K562 (cell line): ENCODE results near the gene GABRR3.

Experiments used
- ELF4 ChIP-seq: fragments of 450-650 bp; formaldehyde crosslinking; IDR thresholded peaks from 2 replicates; pipeline ENCODE4 v1.4.0; 2022; ENCODE audit warnings: missing genetic modification characterization
- EZH2 ChIP-seq: IDR thresholded peaks from 2 replicates; pipeline ENCODE4 v1.6.1; 2012; ENCODE audit warnings: low read depth, mild to moderate bottlenecking, inconsistent platforms, low read length, borderline replicate concordance
- MYNN ChIP-seq, 2 experiments: sonication (generic); formaldehyde crosslinking in 1 of 2; IDR thresholded peaks; 2 replicates each; pipeline versions ENCODE4 v1.5.0 to v1.6.1; 2016 to 2020; ENCODE audit warnings: antibody characterized with exemption in 1 of 2, missing genetic modification reagents in 1 of 2
- TF ChIP-seq, protein P1 (sequence below), 3 experiments: IDR thresholded peaks in 2 of 3; conservative IDR thresholded peaks in 1 of 3; 2 replicates each; pipeline ENCODE4 v1.5.1; 2011 to 2012; ENCODE audit warnings: low read length in 3 of 3, mild to moderate bottlenecking in 3 of 3, control low read depth in 2 of 3, improper control_type of control experiment in 1 of 3, inconsistent platforms in 1 of 3, low read depth in 1 of 3, mixed read lengths in 1 of 3, moderate library complexity in 1 of 3; ENCODE audit not compliant: insufficient read depth in 2 of 3
- TF ChIP-seq, protein P2 (sequence below): sonication (generic); formaldehyde crosslinking; IDR thresholded peaks from 2 replicates; pipeline ENCODE4 v1.8.0; 2022; ENCODE audit warnings: mild to moderate bottlenecking, low read depth, missing genetic modification reagents
- TF ChIP-seq, protein P3 (sequence below), 2 experiments: fragments of 450-650 bp in 1 of 2; sonication (generic) in 1 of 2; formaldehyde crosslinking in 1 of 2; IDR thresholded peaks; 2 replicates each; pipeline versions ENCODE4 v1.7.1 to v1.9.0; 2016 to 2022; ENCODE audit warnings: inconsistent platforms in 1 of 2, mild to moderate bottlenecking in 1 of 2, missing genetic modification reagents in 1 of 2

DNA sequence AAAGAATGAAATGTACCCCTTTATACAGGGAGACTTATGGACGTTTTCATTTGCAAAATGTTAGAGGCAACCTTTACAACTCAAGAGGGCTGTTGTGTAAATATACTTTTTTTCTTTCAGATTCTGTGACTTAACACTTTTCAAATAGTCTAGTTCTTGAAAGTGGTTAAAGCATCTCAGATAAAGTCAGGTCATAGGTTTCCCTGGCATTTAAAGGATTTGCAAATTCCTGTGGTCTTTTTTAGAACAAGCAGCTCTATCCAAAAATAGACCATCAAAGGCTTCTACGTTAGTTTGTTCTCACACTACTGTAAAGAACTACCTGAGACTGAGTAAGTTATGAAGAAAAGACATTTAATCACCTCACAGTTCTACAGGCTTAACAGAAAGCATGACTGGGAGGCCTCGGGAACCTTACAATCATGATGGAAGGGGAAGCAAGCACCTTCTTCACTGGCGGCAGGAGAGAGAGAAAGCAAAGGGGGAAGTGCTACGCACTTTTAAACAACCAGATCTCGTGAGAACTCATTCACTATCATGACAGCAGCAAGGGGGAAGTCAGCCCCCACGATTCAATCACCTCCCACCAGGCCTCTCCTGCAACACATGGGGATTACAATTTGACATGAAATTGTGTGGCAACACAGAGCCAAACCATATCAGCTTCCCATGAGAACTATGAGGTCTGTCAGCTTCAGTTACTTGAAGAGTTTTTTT, 23.3 kb upstream of the GABRR3 start:
- TF ChIP-seq EZH2 (no peak), ELF4 (CRISPR knock-in tag) (no peak), MYNN (IDR thresholded peaks at IDR 0.05) (no peak), MYNN (CRISPR knock-in tag; IDR thresholded peaks at IDR 0.05) (no peak)
- TF ChIP-seq, protein P1, sequence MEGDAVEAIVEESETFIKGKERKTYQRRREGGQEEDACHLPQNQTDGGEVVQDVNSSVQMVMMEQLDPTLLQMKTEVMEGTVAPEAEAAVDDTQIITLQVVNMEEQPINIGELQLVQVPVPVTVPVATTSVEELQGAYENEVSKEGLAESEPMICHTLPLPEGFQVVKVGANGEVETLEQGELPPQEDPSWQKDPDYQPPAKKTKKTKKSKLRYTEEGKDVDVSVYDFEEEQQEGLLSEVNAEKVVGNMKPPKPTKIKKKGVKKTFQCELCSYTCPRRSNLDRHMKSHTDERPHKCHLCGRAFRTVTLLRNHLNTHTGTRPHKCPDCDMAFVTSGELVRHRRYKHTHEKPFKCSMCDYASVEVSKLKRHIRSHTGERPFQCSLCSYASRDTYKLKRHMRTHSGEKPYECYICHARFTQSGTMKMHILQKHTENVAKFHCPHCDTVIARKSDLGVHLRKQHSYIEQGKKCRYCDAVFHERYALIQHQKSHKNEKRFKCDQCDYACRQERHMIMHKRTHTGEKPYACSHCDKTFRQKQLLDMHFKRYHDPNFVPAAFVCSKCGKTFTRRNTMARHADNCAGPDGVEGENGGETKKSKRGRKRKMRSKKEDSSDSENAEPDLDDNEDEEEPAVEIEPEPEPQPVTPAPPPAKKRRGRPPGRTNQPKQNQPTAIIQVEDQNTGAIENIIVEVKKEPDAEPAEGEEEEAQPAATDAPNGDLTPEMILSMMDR (IDR thresholded peaks at IDR 0.05 in 2 of 3, conservative IDR thresholded peaks at IDR 0.05 in 1 of 3; ENCODE audit: insufficient read depth in 2 of 3, low read depth in 1 of 3, low read length in 3 of 3) = no peak
- TF ChIP-seq, protein P2, sequence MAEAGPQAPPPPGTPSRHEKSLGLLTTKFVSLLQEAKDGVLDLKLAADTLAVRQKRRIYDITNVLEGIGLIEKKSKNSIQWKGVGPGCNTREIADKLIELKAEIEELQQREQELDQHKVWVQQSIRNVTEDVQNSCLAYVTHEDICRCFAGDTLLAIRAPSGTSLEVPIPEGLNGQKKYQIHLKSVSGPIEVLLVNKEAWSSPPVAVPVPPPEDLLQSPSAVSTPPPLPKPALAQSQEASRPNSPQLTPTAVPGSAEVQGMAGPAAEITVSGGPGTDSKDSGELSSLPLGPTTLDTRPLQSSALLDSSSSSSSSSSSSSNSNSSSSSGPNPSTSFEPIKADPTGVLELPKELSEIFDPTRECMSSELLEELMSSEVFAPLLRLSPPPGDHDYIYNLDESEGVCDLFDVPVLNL (CRISPR knock-in tag) = no peak
- TF ChIP-seq, protein P3, sequence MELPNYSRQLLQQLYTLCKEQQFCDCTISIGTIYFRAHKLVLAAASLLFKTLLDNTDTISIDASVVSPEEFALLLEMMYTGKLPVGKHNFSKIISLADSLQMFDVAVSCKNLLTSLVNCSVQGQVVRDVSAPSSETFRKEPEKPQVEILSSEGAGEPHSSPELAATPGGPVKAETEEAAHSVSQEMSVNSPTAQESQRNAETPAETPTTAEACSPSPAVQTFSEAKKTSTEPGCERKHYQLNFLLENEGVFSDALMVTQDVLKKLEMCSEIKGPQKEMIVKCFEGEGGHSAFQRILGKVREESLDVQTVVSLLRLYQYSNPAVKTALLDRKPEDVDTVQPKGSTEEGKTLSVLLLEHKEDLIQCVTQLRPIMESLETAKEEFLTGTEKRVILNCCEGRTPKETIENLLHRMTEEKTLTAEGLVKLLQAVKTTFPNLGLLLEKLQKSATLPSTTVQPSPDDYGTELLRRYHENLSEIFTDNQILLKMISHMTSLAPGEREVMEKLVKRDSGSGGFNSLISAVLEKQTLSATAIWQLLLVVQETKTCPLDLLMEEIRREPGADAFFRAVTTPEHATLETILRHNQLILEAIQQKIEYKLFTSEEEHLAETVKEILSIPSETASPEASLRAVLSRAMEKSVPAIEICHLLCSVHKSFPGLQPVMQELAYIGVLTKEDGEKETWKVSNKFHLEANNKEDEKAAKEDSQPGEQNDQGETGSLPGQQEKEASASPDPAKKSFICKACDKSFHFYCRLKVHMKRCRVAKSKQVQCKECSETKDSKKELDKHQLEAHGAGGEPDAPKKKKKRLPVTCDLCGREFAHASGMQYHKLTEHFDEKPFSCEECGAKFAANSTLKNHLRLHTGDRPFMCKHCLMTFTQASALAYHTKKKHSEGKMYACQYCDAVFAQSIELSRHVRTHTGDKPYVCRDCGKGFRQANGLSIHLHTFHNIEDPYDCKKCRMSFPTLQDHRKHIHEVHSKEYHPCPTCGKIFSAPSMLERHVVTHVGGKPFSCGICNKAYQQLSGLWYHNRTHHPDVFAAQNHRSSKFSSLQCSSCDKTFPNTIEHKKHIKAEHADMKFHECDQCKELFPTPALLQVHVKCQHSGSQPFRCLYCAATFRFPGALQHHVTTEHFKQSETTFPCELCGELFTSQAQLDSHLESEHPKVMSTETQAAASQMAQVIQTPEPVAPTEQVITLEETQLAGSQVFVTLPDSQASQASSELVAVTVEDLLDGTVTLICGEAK (IDR thresholded peaks at IDR 0.05) = no peak
- TF ChIP-seq, protein P3 (CRISPR knock-in tag; IDR thresholded peaks at IDR 0.05) = no peak
